ENCODE data around the gene ADAMTS2. TPM values are rescaled to one million over a fixed set of nuclear protein-coding genes. Genes with fewer than 3 reads are reported as not detected.

ADAMTS2 gene
- total and polyA plus RNA-seq, 2 of the 8 experiments (the other 6 are each of a cell fraction or from before 2014, with no cell fraction given) = 6.6 to 7.3 TPM

GRCh38 chr5:179232091-179232735 lies 113.0 kb downstream of the ADAMTS2 start (continued):
- no peak for TF ChIP-seq POLR2AphosphoS5 (IDR thresholded peaks at IDR 0.05; ENCODE audit: low read depth, low read length)
- no peak for TF ChIP-seq CHD1 (IDR thresholded peaks at IDR 0.05; ENCODE audit: low read depth, low read length)
- no peak for TF ChIP-seq GTF2F1 (IDR thresholded peaks at IDR 0.05; ENCODE audit: borderline replicate concordance, low read depth, low read length)
- no peak for TF ChIP-seq KDM5A (IDR thresholded peaks at IDR 0.05; ENCODE audit: low read length)
- TF ChIP-seq, protein P1, sequence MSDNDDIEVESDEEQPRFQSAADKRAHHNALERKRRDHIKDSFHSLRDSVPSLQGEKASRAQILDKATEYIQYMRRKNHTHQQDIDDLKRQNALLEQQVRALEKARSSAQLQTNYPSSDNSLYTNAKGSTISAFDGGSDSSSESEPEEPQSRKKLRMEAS (IDR thresholded peaks at IDR 0.05) = no peak
- no peak for TF ChIP-seq JUN (IDR thresholded peaks at IDR 0.05; ENCODE audit: low read depth, low read length)
- TF ChIP-seq POLR2A (IDR thresholded peaks at IDR 0.05; ENCODE audit: control extremely low read depth in 1 of 2, low read depth in 2 of 2, low read length in 2 of 2) = no peak
- TF ChIP-seq RBBP5 (IDR thresholded peaks at IDR 0.05; ENCODE audit: borderline replicate concordance, low read depth, low read length) = no peak
- TF ChIP-seq JUND (IDR thresholded peaks at IDR 0.05; ENCODE audit: low read length) = no peak
